Ishikawa (cell line): ENCODE data around the gene RPUSD1.

Experiments used
- CEBPB ChIP-seq: IDR thresholded peaks from 2 replicates; pipeline ENCODE4 v1.6.1; 2012
- CREB1 ChIP-seq: IDR thresholded peaks from 2 replicates; pipeline ENCODE4 v1.6.1; 2012; ENCODE audit warnings: low read depth
- EGR1 ChIP-seq: IDR thresholded peaks from 2 replicates; pipeline ENCODE4 v1.6.1; 2012
- EP300 ChIP-seq: IDR thresholded peaks from 2 replicates; pipeline ENCODE4 v1.6.1; 2012; ENCODE audit warnings: borderline replicate concordance
- FOXM1 ChIP-seq: IDR thresholded peaks from 2 replicates; pipeline ENCODE4 v1.6.1; 2012; ENCODE audit warnings: low read depth, borderline replicate concordance
- MAX ChIP-seq: IDR thresholded peaks from 2 replicates; pipeline ENCODE4 v1.6.1; 2012
- NFIC ChIP-seq: IDR thresholded peaks from 2 replicates; pipeline ENCODE4 v1.6.1; 2012
- RAD21 ChIP-seq: IDR thresholded peaks from 2 replicates; pipeline ENCODE4 v1.6.1; 2012; ENCODE audit warnings: low read depth
- TAF1 ChIP-seq: IDR thresholded peaks from 2 replicates; pipeline ENCODE4 v1.6.1; 2012; ENCODE audit warnings: low read depth, mild to moderate bottlenecking
- TCF12 ChIP-seq: IDR thresholded peaks from 2 replicates; pipeline ENCODE4 v1.6.1; 2012; ENCODE audit warnings: low read depth
- TEAD4 ChIP-seq: IDR thresholded peaks from 2 replicates; pipeline ENCODE4 v1.6.1; 2012
- USF1 ChIP-seq: IDR thresholded peaks from 2 replicates; pipeline ENCODE4 v1.6.1; 2012
- YY1 ChIP-seq: IDR thresholded peaks from 2 replicates; pipeline ENCODE4 v1.6.1; 2012; ENCODE audit warnings: low read depth
- ZBTB7A ChIP-seq: IDR thresholded peaks from 2 replicates; pipeline ENCODE4 v1.6.1; 2012; ENCODE audit warnings: low read depth
- TF ChIP-seq, protein P1 (sequence below): IDR thresholded peaks from 2 replicates; pipeline ENCODE4 v1.6.1; 2012; ENCODE audit warnings: low read depth, mild to moderate bottlenecking

RPUSD1 gene

GRCh38 chr16:774086-775001, 13.8 kb downstream of the RPUSD1 start:
- TF ChIP-seq TEAD4 = no peak
- TF ChIP-seq CEBPB = no peak
- no peak for TF ChIP-seq YY1
- no peak for TF ChIP-seq EGR1
- no peak for TF ChIP-seq NFIC
- TF ChIP-seq RAD21 = no peak
- TF ChIP-seq, protein P1, sequence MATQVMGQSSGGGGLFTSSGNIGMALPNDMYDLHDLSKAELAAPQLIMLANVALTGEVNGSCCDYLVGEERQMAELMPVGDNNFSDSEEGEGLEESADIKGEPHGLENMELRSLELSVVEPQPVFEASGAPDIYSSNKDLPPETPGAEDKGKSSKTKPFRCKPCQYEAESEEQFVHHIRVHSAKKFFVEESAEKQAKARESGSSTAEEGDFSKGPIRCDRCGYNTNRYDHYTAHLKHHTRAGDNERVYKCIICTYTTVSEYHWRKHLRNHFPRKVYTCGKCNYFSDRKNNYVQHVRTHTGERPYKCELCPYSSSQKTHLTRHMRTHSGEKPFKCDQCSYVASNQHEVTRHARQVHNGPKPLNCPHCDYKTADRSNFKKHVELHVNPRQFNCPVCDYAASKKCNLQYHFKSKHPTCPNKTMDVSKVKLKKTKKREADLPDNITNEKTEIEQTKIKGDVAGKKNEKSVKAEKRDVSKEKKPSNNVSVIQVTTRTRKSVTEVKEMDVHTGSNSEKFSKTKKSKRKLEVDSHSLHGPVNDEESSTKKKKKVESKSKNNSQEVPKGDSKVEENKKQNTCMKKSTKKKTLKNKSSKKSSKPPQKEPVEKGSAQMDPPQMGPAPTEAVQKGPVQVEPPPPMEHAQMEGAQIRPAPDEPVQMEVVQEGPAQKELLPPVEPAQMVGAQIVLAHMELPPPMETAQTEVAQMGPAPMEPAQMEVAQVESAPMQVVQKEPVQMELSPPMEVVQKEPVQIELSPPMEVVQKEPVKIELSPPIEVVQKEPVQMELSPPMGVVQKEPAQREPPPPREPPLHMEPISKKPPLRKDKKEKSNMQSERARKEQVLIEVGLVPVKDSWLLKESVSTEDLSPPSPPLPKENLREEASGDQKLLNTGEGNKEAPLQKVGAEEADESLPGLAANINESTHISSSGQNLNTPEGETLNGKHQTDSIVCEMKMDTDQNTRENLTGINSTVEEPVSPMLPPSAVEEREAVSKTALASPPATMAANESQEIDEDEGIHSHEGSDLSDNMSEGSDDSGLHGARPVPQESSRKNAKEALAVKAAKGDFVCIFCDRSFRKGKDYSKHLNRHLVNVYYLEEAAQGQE = no peak
- no peak for TF ChIP-seq EP300
- no peak for TF ChIP-seq ZBTB7A
- no peak for TF ChIP-seq FOXM1
- no peak for TF ChIP-seq MAX
- TF ChIP-seq CREB1 = no peak
- TF ChIP-seq TCF12 = no peak
- TF ChIP-seq TAF1 = no peak
- TF ChIP-seq USF1 = no peak

- TF ChIP-seq ZBTB7A = no peak
- no peak for TF ChIP-seq TCF12
- no peak for TF ChIP-seq TEAD4
- no peak for TF ChIP-seq YY1
- no peak for TF ChIP-seq FOXM1
- TF ChIP-seq, protein P1 = no peak
- TF ChIP-seq CEBPB = no peak
- TF ChIP-seq EP300 = no peak
- no peak for TF ChIP-seq NFIC
- TF ChIP-seq USF1 = no peak
- TF ChIP-seq EGR1 = no peak
- TF ChIP-seq CREB1 = no peak
- no peak for TF ChIP-seq TAF1
- TF ChIP-seq RAD21 = no peak
Measured at GRCh38 chr16:772959-773358, 15.2 kb downstream of the RPUSD1 start.

DNA sequence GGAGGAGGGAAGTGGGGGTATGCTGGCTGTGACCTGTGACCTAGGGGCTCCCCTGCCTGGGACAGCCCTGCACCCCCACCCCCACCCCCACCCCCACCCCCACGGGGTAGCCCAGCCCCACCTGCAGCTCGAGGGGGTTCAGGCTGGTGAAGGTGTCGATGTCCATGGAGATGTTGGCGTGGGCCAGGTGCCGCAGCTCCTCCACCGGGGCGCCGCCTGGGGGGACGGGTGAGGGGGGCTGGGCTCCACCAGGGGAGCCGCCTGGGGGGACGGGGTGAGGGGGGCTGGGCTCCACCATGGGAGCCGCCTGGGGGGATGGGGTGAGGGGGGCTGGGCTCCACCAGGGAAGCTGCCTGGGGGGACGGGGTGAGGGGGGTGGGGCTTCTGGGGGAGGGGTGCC, 17.8 kb downstream of the RPUSD1 start:
- no peak for TF ChIP-seq RAD21
- no peak for TF ChIP-seq TCF12
- TF ChIP-seq ZBTB7A = no peak
- TF ChIP-seq, protein P1 = no peak
- TF ChIP-seq MAX = no peak
- no peak for TF ChIP-seq CREB1
- no peak for TF ChIP-seq CEBPB
- no peak for TF ChIP-seq USF1

GRCh38 chr16:769934-770333, 18.2 kb downstream of the RPUSD1 start:
- TF ChIP-seq YY1 = no peak
- TF ChIP-seq USF1 = no peak
- no peak for TF ChIP-seq TAF1
- TF ChIP-seq TCF12 = no peak
- no peak for TF ChIP-seq CREB1
- TF ChIP-seq FOXM1 = no peak
- no peak for TF ChIP-seq RAD21
- no peak for TF ChIP-seq NFIC
- TF ChIP-seq TEAD4 = no peak
- TF ChIP-seq, protein P1 = no peak
- no peak for TF ChIP-seq MAX
- TF ChIP-seq EGR1 = no peak
